ENCODE results near the gene IL1RAPL2. TPM values are rescaled to one million over a fixed set of nuclear protein-coding genes. Genes with fewer than 3 reads are reported as not detected.
"Not testable (repeated sequence)": the region's sequence is repeated elsewhere in the genome, so short reads cannot be mapped to it uniquely, and the experiment has no call there.

Gene IL1RAPL2
- total RNA-seq, 1 donor from 2014 or later: not detected

DNA sequence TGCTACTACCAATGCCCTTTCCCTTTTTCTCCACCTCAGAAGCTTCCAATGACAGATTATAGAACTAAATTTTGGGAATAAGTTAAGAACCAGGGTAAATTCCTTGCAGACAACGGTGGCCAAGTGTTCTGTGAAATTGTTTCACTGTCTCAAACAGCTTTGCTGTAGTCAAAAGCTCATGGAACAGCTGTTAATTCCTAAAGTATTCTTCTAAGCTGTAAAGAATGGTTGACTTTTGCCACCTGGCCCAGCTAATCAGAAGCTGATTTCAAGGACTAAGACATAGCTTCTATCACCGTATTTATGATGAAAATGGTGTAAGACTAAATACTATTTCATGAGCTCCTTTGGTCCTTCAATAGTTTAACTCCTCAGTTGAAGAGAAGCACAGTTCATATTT lies 297.5 kb downstream of the IL1RAPL2 start:
- no peak for DNase-seq (ENCODE audit: low spot score in 2 of 2)
- no peaks in the 10 kb centered on the region for H3K27me3 ChIP-seq
- H3K9me3 ChIP-seq: no peaks in the 10 kb centered on the region
- intact Hi-C loops (cut with DNase I): no loop called here
- no peak overlapping the region for H3K4me3 ChIP-seq
- no peak overlapping the region for H3K27ac ChIP-seq
- H3K36me3 ChIP-seq: no peaks in the 10 kb centered on the region
- peaks cover 0 to 5% of the 10 kb centered on the region in 2 donors for H3K4me1 ChIP-seq
- TF ChIP-seq, protein P1, sequence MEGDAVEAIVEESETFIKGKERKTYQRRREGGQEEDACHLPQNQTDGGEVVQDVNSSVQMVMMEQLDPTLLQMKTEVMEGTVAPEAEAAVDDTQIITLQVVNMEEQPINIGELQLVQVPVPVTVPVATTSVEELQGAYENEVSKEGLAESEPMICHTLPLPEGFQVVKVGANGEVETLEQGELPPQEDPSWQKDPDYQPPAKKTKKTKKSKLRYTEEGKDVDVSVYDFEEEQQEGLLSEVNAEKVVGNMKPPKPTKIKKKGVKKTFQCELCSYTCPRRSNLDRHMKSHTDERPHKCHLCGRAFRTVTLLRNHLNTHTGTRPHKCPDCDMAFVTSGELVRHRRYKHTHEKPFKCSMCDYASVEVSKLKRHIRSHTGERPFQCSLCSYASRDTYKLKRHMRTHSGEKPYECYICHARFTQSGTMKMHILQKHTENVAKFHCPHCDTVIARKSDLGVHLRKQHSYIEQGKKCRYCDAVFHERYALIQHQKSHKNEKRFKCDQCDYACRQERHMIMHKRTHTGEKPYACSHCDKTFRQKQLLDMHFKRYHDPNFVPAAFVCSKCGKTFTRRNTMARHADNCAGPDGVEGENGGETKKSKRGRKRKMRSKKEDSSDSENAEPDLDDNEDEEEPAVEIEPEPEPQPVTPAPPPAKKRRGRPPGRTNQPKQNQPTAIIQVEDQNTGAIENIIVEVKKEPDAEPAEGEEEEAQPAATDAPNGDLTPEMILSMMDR (IDR thresholded peaks at IDR 0.05): no peak

DNA sequence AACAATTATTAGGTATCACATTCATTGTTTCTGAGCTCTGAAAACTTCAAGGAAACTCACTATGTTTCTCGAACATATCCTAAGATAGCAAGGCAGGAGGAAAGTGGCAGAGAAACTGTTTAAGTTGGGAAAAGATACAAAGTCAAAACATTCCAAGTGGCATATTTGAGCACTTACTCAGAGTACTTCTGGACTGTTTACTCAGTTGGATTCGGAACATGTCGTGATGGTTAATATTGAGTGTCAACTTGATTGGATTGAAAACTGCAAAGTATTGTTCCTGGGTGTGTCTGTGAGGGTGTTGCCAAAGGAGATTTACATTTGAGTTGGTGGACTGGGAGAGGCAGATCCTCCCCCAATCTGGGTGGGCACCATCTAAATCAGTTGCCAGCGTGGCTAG lies 298.3 kb downstream of the IL1RAPL2 start:
- H3K4me1 ChIP-seq: peaks cover 0 to 5% of the 10 kb centered on the region in 2 donors
- no peaks in the 10 kb centered on the region for H3K36me3 ChIP-seq
- intact Hi-C loops (cut with DNase I): no loop called here
- H3K27me3 ChIP-seq: no peaks in the 10 kb centered on the region
- no peaks in the 10 kb centered on the region for H3K9me3 ChIP-seq
- no peak for DNase-seq (ENCODE audit: low spot score in 2 of 2)
- TF ChIP-seq, protein P1 (IDR thresholded peaks at IDR 0.05): no peak
- no peak overlapping the region for H3K4me3 ChIP-seq
- no peak overlapping the region for H3K27ac ChIP-seq

DNA sequence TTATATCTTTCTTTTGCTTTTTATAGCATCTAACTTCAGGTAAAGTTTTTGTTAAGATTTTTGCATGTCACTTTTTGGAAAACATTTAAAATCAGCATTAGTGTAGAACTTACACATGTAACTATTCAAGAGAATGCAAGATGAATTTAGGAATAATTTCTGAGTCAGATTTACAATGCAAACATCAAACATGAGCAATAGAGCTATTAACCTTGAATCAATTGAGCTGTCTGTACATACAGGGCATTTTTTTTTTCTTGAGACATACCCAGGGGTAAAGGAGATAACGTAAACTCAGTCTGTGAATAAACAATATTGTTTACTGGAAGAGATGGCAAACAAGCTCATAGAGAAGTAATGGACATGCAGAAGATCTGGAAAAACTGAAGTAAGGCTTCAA lies 311.5 kb downstream of the IL1RAPL2 start:
- Histone ChIP-seq H3K4me3 (no peak overlapping the region), H3K27ac (no peak overlapping the region), H3K4me1 (no peaks in the 10 kb centered on the region), H3K27me3 (no peaks in the 10 kb centered on the region), H3K36me3 (no peaks in the 10 kb centered on the region), H3K9me3 (no peaks in the 10 kb centered on the region)
- no peak for DNase-seq (ENCODE audit: low spot score in 2 of 2)
- TF ChIP-seq, protein P1 (IDR thresholded peaks at IDR 0.05): no peak
- intact Hi-C loops (cut with DNase I): no loop called here

DNA sequence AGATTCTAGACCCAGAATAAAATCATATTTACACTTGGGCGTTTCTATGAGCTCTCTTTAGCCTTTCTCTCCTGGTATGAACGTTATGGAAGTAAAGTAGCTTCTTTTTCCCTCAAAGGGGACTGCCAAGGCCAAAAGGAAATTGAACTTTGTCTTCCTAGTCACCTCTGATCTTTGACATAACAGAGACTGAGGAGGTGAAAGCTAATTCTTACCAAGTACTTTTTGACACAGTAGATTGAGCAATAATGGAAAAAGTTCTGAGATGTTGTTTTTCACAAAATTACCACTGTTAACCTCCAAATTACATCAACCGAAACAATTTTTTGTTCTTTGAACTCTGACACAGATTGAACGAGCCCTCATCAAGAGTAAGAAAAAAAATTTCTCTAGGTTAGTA lies 336.1 kb downstream of the IL1RAPL2 start:
- no peak for DNase-seq (ENCODE audit: low spot score in 2 of 2)
- Histone ChIP-seq H3K27me3 (no peaks in the 10 kb centered on the region), H3K4me1 (no peaks in the 10 kb centered on the region), H3K9me3 (no peaks in the 10 kb centered on the region), H3K27ac (no peak overlapping the region), H3K4me3 (no peak overlapping the region), H3K36me3 (no peaks in the 10 kb centered on the region)
- intact Hi-C loops (cut with DNase I): no loop called here
- TF ChIP-seq, protein P1 (IDR thresholded peaks at IDR 0.05): no peak

DNA sequence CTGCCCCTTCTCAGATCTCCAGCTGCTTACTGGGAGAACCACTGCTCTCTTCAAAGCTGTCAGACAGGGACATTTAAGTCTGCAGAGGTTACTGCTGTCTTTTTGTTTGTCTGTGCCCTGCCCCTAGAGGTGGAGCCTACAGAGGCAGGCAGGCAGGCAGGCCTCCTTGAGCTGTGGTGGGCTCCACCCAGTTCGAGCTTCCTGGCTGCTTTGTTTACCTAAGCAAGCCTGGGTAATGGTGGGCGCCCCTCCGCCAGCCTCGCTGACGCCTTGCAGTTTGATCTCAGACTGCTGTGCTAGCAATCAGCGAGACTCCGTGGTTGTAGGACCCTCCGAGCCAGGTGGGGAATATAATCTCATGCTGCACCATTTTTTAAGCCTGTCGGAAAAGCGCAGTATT lies 343.7 kb downstream of the IL1RAPL2 start:
- H3K4me3 ChIP-seq; H3K27ac ChIP-seq; DNase-seq (ENCODE audit: low spot score in 2 of 2); intact Hi-C loops (cut with DNase I); H3K9me3 ChIP-seq; H3K36me3 ChIP-seq; H3K4me1 ChIP-seq; H3K27me3 ChIP-seq: not testable (repeated sequence)

DNA sequence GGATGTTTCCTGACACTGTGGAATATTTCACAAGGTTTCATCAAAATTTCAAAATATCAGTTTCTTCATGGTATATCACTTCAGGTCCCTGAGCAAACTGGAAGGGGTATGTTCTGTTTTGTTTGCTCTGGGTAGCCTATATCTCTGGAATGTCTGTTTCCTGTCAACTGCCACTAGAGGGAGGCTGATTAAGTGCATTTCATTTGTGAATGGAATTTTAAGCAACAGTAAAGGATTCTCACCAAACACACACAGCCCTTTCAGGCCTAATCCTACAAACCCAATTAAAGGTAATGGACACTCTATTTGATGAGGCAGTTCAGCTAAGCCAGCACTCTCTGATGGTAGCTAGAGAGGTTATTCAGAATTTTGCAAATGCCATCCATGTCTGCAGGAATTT lies 347.3 kb downstream of the IL1RAPL2 start:
- TF ChIP-seq, protein P1 (IDR thresholded peaks at IDR 0.05): peak in 2 of 3 experiments; percentile 19
- DNase-seq (ENCODE audit: low spot score in 2 of 2): no peak
- Histone ChIP-seq H3K27me3 (no peaks in the 10 kb centered on the region), H3K27ac (no peak overlapping the region), H3K9me3 (no peaks in the 10 kb centered on the region), H3K36me3 (no peaks in the 10 kb centered on the region), H3K4me1 (no peaks in the 10 kb centered on the region), H3K4me3 (no peak overlapping the region)
- intact Hi-C loops (cut with DNase I): no loop called here

DNA sequence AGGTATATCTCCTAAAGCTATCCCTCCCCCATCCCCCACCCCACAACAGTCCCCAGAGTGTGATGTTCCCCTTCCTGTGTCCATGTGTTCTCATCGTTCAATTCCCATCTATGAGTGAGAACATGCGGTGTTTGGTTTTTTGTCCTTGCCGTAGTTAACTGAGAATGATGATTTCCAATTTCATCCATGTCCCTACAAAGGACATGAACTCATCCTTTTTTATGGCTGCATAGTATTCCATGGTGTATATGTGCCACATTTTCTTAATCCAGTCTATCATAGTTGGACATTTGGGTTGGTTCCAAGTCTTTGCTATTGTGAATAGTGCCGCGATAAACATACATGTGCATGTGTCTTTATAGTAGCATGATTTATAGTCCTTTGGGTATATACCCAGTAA lies 348.7 kb downstream of the IL1RAPL2 start:
- H3K36me3 ChIP-seq; H3K4me3 ChIP-seq; H3K27ac ChIP-seq; H3K27me3 ChIP-seq; intact Hi-C loops (cut with DNase I); DNase-seq (ENCODE audit: low spot score in 2 of 2); H3K9me3 ChIP-seq; H3K4me1 ChIP-seq: not testable (repeated sequence)
